ENCODE measurements around the gene ARL4C.
"Not testable (repeated sequence)": the region's sequence is repeated elsewhere in the genome, so short reads cannot be mapped to it uniquely, and the experiment has no call there.

Gene ARL4C

DNA sequence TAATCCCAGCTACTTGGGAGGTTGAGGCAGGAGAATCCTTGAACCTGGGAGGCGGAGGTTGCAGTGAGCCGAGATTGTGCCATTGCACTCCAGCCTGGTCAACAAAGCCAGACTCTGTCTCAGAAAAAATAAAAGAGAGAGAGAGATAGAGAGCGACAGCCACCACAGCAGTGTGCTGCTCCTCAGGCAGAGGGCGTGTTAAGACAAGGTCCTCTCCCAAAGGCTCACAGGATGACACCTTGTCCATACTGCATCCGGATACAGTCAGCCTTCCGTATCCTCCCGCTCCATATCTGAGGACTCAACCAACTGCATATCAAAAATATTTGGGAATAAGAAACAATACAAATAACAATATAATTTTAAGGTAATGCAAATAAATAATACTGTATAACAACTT lies 20.1 kb downstream of the ARL4C start:
- no peak for DNase-seq (ENCODE audit: low read depth)

GRCh38 chr2:234474654-234475053 lies 22.2 kb downstream of the ARL4C start:
- no peak for DNase-seq (ENCODE audit: low read depth)

GRCh38 chr2:234472155-234472554 lies 24.7 kb downstream of the ARL4C start:
- no peak for DNase-seq (ENCODE audit: low read depth)

GRCh38 chr2:234469972-234470371 lies 26.9 kb downstream of the ARL4C start:
- DNase-seq (ENCODE audit: low read depth), result no peak

- DNase-seq (ENCODE audit: low read depth), result no peak
Measured at GRCh38 chr2:234469251-234469845, 27.5 kb downstream of the ARL4C start.

GRCh38 chr2:234468503-234468902 lies 28.4 kb downstream of the ARL4C start:
- DNase-seq (ENCODE audit: low read depth), result no peak

- DNase-seq (ENCODE audit: low read depth), result no peak
Measured at GRCh38 chr2:234467289-234467688, 29.6 kb downstream of the ARL4C start.

- DNase-seq (ENCODE audit: low read depth), result no peak
Measured at GRCh38 chr2:234464291-234464645, 32.6 kb downstream of the ARL4C start.

DNA sequence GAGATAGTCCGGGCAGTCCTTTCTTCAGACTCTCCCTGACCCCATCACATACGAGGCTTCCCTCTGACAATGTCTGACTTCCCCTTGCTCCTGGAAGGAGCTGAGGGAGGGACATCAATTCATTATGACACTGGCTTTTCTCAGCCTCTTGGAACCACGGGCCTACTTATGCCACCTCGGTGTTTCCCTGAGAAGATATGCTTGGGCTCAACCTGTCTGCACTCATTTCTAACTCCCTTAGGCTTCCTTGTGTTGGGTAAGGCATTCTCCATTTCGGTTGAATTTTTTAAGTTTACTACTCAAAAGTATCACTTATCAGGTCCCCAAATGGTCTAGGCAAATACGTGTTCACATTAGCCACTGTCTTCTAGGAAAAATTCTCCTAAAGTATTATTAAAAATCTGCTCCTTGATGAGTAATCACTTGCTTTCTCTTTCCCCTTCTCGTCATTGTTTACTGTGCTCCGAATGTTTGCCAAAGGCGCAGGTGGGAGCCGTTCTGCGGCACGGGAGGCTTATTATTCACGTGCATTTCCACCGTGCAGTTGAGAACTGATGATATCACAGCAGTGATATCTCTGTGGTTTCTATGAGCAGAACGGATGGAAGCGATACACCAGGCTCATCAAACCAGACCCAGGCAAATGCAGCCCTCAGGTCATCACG lies 33.1 kb downstream of the ARL4C start:
- DNase-seq (ENCODE audit: low read depth), result no peak

DNA sequence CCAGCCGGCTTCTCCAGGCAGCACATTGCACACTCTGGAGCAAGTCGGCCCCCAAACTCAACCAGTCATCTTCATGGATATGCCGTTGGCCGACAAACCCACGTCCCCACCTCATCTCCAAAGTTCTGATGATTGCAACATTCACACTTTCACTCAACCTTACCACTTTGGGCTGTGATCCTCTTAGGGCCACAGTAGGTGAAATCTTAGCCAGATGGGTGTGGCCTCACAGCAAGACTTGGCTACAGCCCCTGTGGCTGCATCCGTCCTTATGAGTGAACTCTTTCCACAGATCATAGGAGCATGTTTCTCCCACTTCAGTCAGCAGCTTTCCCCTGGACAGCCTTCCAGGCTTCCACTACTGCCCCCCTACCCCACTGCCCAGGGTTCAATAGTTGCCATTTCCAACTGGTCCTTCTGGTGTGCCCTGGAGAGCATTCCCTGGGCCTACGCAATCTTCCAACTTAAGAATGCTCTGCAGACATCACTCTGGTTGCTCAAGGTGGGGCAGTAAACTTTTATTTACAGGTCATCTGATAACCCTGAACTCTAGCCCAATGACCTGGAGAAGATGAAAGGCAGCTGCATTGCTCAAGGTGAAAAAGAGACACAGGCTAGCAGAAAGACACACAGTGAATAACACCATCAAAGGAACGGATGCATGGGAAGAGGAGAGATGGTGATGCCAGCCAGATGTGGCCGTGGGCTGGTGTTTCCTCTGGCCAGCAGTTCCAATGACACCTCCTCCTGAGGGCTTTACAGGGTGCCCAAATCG lies 34.5 kb downstream of the ARL4C start:
- DNase-seq (ENCODE audit: low read depth), result no peak

DNA sequence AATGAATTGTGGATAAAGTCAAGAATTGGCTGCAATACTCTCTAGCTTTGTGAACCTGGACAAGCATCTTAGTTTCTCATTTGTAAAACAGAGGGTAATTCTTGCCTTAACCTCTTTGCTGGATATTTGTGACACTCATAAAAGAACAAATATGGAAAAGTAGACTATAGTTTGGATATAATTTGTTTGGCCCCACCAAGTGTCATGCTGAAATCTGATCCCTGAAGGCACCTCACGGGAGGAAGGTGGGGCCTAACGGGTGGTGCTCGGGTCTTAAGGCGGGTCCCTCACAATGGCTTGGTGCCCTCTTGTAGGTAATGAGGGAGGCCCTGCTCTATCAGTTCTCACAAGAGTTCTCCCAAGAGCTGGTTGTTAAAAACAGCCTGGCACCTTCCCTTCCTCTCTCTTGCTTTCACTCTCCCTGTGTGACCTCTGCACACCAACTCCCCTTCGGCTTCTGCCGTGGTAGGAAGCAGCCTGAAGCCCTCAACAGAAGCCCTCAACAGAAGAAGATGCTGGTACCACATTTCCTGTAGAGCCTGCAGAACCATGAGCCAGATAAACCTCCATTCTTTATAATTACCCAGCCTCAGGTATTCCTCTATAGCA lies 37.4 kb downstream of the ARL4C start:
- DNase-seq (ENCODE audit: low read depth), result no peak

- no peak for DNase-seq (ENCODE audit: low read depth)
Measured at GRCh38 chr2:234458466-234458865, 38.4 kb downstream of the ARL4C start.

DNA sequence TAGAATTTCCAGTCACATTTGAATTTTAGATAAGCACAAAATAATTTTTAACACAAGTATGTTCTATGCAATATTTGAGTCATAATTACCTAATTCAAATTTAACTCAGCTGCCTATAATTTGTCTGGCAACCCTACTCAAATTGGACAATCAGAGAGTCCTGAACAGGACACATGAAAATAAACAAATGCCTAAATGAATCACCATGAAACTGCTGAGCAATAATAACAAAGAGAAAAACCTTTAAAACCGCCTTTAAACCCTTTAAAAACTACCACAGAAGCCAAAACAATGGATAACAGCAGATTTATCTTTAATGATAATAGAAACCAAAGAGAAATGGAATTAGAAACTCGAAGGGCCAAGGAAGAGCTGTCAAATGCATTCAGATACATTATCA lies 39.5 kb downstream of the ARL4C start:
- DNase-seq (ENCODE audit: low read depth), result no peak

GRCh38 chr2:234455246-234455645 lies 41.6 kb downstream of the ARL4C start:
- not testable (repeated sequence) for DNase-seq (ENCODE audit: low read depth)

DNA sequence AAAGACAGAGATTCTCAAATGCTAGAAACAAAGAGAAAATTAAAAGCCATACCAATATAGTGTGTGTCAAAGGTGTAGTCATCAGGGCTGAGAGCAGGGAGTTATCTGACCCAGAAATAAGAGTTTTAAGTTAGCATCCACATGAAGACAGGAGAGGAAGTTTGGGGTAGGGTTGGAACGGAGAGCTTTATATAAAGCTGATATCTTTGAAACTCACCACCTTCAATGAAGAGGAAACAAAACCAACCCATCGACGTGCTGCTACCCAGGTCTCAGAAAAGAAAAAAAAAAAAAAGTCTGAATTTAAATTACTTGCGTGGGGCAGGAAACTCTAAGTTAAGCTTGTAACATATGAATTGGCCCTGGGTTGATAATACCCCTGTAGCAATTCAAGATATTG lies 42.4 kb downstream of the ARL4C start:
- DNase-seq (ENCODE audit: low read depth), result no peak

- no peak for DNase-seq (ENCODE audit: low read depth)
Measured at GRCh38 chr2:234453216-234453615, 43.7 kb downstream of the ARL4C start.

DNA sequence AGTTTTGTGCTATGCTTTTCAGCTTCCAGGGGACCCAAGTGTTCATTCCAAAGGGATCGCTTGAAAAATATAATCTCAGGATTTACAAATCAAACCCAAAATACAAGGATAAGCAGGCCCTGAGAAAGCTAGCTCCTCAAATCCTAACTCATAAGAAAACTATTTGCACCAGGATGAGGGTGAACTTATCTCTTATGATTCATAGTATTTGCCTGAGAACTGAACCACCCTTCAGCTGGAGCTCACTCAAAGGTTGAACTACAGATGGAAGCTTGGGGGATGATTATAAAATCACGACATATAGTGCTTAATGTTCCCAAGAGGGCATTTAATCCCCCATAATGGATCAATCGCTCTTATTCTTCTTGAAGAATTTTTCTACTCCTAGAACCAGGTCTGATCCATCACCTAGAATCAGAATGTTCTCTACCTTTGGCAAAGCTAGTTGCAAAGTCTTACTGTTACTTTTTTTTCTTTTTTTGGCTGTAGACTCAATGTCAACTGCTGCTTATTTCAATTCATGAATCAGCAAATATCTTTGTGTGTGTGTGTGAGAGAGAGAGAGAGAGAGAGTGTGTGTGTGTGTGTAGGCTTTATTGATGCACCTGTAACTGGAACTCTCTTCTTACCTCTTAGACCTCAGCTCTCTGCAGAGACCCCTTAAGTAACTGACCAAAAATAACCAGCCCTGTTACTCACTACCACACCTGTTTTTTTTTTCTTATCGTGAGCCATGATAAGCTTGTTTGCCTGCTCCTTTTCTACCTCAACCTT lies 44.8 kb downstream of the ARL4C start:
- no peak for DNase-seq (ENCODE audit: low read depth)

DNA sequence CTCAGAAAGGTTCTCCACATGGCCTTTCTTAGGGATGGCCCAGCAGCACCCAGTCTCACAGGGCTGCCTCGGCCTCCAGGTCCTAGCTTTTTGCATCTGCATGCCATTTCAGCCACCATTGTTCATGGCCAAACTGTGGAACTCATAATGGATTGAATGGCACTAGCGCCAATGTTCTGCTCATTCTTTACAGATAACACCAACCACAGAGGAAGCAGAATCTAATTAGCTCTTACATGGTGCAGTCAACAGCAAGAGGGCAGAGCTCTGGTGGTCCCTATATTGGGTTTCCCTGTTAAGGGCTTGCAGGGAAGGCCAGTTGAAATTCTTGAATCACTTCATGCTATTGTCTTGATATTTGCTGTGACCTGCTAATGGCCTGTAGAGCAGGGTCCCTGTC lies 45.6 kb downstream of the ARL4C start:
- no peak for DNase-seq (ENCODE audit: low read depth)

DNA sequence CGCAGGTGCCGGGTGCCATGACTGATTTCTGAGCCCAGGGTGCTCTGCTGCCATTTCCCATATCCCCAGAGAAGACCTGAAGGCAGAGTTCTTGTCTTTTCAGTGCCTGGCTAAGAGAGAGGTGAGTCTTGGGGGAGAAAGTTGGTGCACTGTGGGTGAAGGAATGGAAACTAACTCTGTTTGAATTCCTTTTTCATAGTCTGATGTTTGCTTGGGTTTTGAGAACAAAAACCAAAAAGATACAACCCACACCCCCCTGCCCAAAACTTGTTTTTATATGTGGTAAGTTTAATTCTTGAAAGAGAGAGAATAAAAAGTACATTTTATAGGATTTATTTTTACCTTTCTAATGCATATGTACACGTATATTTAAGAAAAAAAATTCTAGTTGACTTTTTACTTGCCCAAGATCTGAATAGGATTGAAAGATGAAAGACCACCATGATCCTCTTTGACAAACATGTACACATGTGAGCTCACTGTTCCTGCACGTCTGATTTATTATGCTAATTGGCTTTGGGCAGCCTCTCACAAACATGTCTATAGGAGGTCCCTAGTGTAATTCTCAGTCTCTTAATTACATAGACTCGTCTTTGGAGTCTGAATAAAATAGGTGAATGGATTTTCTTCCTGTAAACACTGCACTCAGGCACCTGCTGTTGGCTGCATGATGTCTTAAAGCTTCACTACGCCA lies 46.3 kb downstream of the ARL4C start:
- DNase-seq (ENCODE audit: low read depth), result no peak

GRCh38 chr2:234448506-234449184 lies 48.2 kb downstream of the ARL4C start:
- DNase-seq (ENCODE audit: low read depth), result no peak

DNA sequence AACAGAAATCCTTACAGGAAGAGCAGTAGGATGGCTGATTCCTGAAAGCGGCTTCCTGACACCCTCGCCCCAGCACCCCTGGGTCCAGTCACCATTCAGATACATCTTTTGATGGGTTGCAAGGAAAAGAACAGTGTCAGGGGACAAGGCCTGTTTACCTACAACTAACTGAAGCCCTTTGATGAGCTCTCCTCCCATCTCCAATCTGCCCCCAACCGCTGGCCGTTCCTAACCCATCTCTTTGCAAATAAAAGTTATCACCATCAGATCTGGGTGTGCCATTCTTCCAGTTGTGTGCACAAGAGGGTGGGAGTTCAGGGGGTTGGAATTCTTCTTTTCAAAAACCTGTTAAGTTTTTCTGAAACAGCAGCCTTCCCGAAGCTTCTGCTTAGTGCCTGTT lies 48.9 kb downstream of the ARL4C start:
- DNase-seq (ENCODE audit: low read depth), result no peak
